Measurements from ENCODE around the gene ATXN7. TPM values are rescaled to one million over a fixed set of nuclear protein-coding genes. Genes with fewer than 3 reads are reported as not detected.
A peak's percentile ranks its signal among the peaks of the same experiment; 100 is the strongest.

Gene ATXN7
- polyA plus RNA-seq, 3 donors: 2.7 to 29.5 (median 3.2) TPM

DNA sequence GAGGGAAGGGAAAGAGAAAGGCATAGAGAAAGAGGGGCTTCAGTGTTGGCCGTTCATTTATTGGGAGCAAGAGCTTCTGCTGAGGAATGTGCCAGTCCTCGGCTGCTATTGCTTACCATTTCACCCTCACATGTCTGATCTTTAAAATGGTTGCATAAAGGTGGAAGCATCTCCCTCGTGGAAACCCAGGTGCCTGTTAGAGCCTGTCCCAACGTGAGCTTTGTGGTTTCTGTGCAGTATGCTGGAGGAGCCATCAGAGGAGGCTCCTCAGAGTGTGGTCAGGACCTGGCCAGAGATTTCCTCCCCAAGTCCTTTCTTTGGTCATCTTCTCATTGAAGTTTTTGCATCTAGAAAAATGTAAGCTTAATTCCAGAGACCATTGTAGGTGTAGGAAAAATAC, 125.3 kb downstream of the ATXN7 start:
- Mint-ChIP-seq H3K4me1 (peaks cover 9% of the 10 kb centered on the region), H3K27ac (no peak overlapping the region), H3K36me3 (peaks cover 80 to 96% of the 10 kb centered on the region in 2 donors), H3K4me3 (no peak overlapping the region), H3K27me3 (ENCODE audit: low read depth in 3 of 3) (peaks cover 0 to 2% (median 2%) of the 10 kb centered on the region in 3 donors), H3K9me3 (no peaks in the 10 kb centered on the region)
- intact Hi-C loops (cut with micrococcal nuclease): no loop called here
- H3K9ac ChIP-seq (ENCODE audit: insufficient read depth, low read length, poor library complexity, severe bottlenecking): no peak overlapping the region
- TF ChIP-seq, protein P1, sequence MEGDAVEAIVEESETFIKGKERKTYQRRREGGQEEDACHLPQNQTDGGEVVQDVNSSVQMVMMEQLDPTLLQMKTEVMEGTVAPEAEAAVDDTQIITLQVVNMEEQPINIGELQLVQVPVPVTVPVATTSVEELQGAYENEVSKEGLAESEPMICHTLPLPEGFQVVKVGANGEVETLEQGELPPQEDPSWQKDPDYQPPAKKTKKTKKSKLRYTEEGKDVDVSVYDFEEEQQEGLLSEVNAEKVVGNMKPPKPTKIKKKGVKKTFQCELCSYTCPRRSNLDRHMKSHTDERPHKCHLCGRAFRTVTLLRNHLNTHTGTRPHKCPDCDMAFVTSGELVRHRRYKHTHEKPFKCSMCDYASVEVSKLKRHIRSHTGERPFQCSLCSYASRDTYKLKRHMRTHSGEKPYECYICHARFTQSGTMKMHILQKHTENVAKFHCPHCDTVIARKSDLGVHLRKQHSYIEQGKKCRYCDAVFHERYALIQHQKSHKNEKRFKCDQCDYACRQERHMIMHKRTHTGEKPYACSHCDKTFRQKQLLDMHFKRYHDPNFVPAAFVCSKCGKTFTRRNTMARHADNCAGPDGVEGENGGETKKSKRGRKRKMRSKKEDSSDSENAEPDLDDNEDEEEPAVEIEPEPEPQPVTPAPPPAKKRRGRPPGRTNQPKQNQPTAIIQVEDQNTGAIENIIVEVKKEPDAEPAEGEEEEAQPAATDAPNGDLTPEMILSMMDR (IDR thresholded peaks at IDR 0.05): no peak
- peaks cover 5% of the 10 kb centered on the region for H3K79me2 ChIP-seq (ENCODE audit: insufficient read depth, low read length)
- WGBS (ENCODE audit: insufficient coverage): no CpG with 5 or more reads among the region's 4 CpGs
- no peaks in the 10 kb centered on the region for H3K4me1 ChIP-seq (ENCODE audit: control insufficient read depth in 1 of 2, insufficient read depth in 2 of 2, low read length in 2 of 2)
- no peak for DNase-seq
- H3K4me3 ChIP-seq (replicated peaks in 1 of 3; ENCODE audit: low read depth in 2 of 3, low read length in 3 of 3): no peak overlapping the region
- no peak overlapping the region for H3K27ac ChIP-seq (ENCODE audit: low read depth in 1 of 2, low read length in 2 of 2)
- no peak overlapping the region for H2AFZ ChIP-seq (ENCODE audit: insufficient read depth, low read depth, low read length, poor library complexity, severe bottlenecking)
- peaks cover 87 to 96% of the 10 kb centered on the region in 2 donors for H3K36me3 ChIP-seq (replicated peaks in 1 of 2; ENCODE audit: control insufficient read depth in 1 of 2, insufficient read depth in 2 of 2, low read length in 2 of 2)
- H3K27me3 ChIP-seq (ENCODE audit: control insufficient read depth in 2 of 2, insufficient read depth in 2 of 2, low read length in 2 of 2): no peaks in the 10 kb centered on the region
- no peaks in the 10 kb centered on the region for H3K9me3 ChIP-seq (replicated peaks in 1 of 2; ENCODE audit: control insufficient read depth in 1 of 2, insufficient read depth in 1 of 2, low read length in 2 of 2)
- no peak overlapping the region for H3K4me2 ChIP-seq (replicated peaks; ENCODE audit: extremely low read depth, low read length, poor library complexity, severe bottlenecking)
- H4K20me1 ChIP-seq (ENCODE audit: insufficient read depth, low read length): peaks cover 30% of the 10 kb centered on the region

DNA sequence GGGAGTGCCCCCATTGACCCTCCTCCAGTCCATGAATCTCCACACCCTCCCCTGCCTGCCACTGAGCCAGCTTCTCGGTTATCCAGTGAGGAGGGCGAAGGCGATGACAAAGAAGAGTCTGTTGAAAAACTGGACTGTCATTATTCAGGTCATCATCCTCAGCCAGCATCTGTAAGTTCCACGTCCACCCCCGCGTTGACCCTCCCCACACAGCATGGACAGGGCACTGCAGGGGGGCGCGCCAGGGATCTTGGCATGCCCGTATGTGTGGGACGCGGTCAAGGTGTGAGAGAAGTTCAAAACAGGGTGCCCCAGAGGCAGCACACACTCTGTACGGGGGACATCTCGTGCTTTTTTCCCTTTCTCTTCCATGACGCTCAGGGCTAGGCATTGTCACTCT, 126.5 kb downstream of the ATXN7 start:
- H3K9ac ChIP-seq (ENCODE audit: insufficient read depth, low read length, poor library complexity, severe bottlenecking): no peak overlapping the region
- TF ChIP-seq, protein P1 (IDR thresholded peaks at IDR 0.05): no peak
- H3K27ac ChIP-seq (ENCODE audit: low read depth in 1 of 2, low read length in 2 of 2): no peak overlapping the region
- Mint-ChIP-seq H3K27me3 (ENCODE audit: low read depth in 3 of 3) (peaks cover 0 to 2% (median 0%) of the 10 kb centered on the region in 3 donors), H3K4me3 (no peak overlapping the region), H3K4me1 (peaks cover 15% of the 10 kb centered on the region), H3K9me3 (no peaks in the 10 kb centered on the region), H3K36me3 (peaks cover 79 to 96% of the 10 kb centered on the region in 2 donors), H3K27ac (peak overlapping the region in 2 of 7 donors; percentile 21 to 72)
- H3K9me3 ChIP-seq (replicated peaks in 1 of 2; ENCODE audit: control insufficient read depth in 1 of 2, insufficient read depth in 1 of 2, low read length in 2 of 2): no peaks in the 10 kb centered on the region
- no peaks in the 10 kb centered on the region for H3K27me3 ChIP-seq (ENCODE audit: control insufficient read depth in 2 of 2, insufficient read depth in 2 of 2, low read length in 2 of 2)
- H3K36me3 ChIP-seq (replicated peaks in 1 of 2; ENCODE audit: control insufficient read depth in 1 of 2, insufficient read depth in 2 of 2, low read length in 2 of 2): peaks cover 75 to 96% of the 10 kb centered on the region in 2 donors
- WGBS (ENCODE audit: insufficient coverage): 97% methylated on average over 14 of the region's 14 CpGs
- H3K4me3 ChIP-seq (replicated peaks in 1 of 3; ENCODE audit: low read depth in 2 of 3, low read length in 3 of 3): no peak overlapping the region
- H3K4me2 ChIP-seq (replicated peaks; ENCODE audit: extremely low read depth, low read length, poor library complexity, severe bottlenecking): no peak overlapping the region
- intact Hi-C loops (cut with micrococcal nuclease): loop anchor here in 1 of 2 donors (10.0 kb wide), 1 partner anchor 125 kb away; the partner anchor contains the start of genes ATXN7 and THOC7
- peaks cover 4 to 6% of the 10 kb centered on the region in 2 donors for H3K4me1 ChIP-seq (ENCODE audit: control insufficient read depth in 1 of 2, insufficient read depth in 2 of 2, low read length in 2 of 2)
- no peak overlapping the region for H2AFZ ChIP-seq (ENCODE audit: insufficient read depth, low read depth, low read length, poor library complexity, severe bottlenecking)
- no peaks in the 10 kb centered on the region for H3K79me2 ChIP-seq (ENCODE audit: insufficient read depth, low read length)
- H4K20me1 ChIP-seq (ENCODE audit: insufficient read depth, low read length): peaks cover 31% of the 10 kb centered on the region
- DNase-seq: no peak
